ENCODE results near the gene DLK1. TPM values are rescaled to one million over a fixed set of nuclear protein-coding genes. Genes with fewer than 3 reads are reported as not detected.

Gene DLK1
- polyA plus RNA-seq, 1 of the 3 experiments (the other 2 are of a cell fraction): 1.7 TPM

GRCh38 chr14:100688598-100689461 lies 37.9 kb upstream of the DLK1 start (continued):
- TF ChIP-seq EP300 (IDR thresholded peaks at IDR 0.05; ENCODE audit: borderline replicate concordance in 1 of 2, low read depth in 1 of 2, low read length in 1 of 2): no peak; a peak in 1 of 4 replicates
- TF ChIP-seq, protein P1, sequence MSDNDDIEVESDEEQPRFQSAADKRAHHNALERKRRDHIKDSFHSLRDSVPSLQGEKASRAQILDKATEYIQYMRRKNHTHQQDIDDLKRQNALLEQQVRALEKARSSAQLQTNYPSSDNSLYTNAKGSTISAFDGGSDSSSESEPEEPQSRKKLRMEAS (IDR thresholded peaks at IDR 0.05; ENCODE audit: low read depth): peak; percentile 54; the same call in 1 of the 2 replicates
- TF ChIP-seq, protein P2, sequence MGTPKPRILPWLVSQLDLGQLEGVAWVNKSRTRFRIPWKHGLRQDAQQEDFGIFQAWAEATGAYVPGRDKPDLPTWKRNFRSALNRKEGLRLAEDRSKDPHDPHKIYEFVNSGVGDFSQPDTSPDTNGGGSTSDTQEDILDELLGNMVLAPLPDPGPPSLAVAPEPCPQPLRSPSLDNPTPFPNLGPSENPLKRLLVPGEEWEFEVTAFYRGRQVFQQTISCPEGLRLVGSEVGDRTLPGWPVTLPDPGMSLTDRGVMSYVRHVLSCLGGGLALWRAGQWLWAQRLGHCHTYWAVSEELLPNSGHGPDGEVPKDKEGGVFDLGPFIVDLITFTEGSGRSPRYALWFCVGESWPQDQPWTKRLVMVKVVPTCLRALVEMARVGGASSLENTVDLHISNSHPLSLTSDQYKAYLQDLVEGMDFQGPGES (IDR thresholded peaks at IDR 0.05; ENCODE audit: low read depth, low read length): no peak
- no peak for TF ChIP-seq SIN3A (IDR thresholded peaks at IDR 0.05; ENCODE audit: borderline replicate concordance, low read depth, low read length)

DNA sequence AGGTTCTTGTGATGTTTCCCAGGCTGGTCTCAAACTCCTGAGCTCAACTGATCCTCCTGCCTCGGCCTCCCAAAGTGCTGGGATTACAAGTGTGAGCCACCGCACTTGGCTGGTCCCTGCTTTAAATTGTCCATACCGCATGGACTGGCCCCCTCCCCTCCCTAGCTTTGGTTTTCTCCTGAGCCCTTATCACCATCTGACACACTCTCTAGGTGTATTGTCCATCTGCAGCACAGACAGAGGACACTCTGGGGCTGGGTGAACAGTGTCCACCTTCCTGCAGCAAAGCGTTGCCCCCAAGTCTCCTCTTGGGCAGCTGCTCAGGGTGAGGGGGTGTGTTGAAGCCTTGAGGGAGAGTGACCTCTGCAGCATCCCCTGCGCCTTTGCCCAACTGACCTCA lies 36.0 kb upstream of the DLK1 start:
- Histone ChIP-seq H3F3A (replicated peaks; ENCODE audit: insufficient read depth) (peaks cover 22% of the 10 kb centered on the region), H3K36me3 (replicated peaks in 1 of 2; ENCODE audit: control insufficient read depth in 1 of 2, insufficient read depth in 2 of 2, low read length in 1 of 2) (no peaks in the 10 kb centered on the region), H3K27me3 (ENCODE audit: insufficient read depth) (no peaks in the 10 kb centered on the region), H3K9me2 (no peaks in the 10 kb centered on the region), H4K20me1 (ENCODE audit: insufficient read depth) (no peaks in the 10 kb centered on the region), H3K27ac (ENCODE audit: low read depth in 2 of 2, low read length in 1 of 2) (peak overlapping the region; percentile 91 to 94; a peak in 3 of 4 replicates), H3K9me3 (no peaks in the 10 kb centered on the region), H2AFZ (ENCODE audit: low read depth) (no peak overlapping the region), H3K9ac (no peak overlapping the region), H3K4me2 (no peak overlapping the region), H3K4me1 (ENCODE audit: control insufficient read depth in 1 of 2, insufficient read depth in 2 of 2, low read depth in 1 of 2, low read length in 1 of 2) (peaks cover 56 to 72% of the 10 kb centered on the region in 2 experiments), H3K4me3 (ENCODE audit: low read depth in 2 of 2, low read length in 1 of 2) (no peak overlapping the region), H3K79me2 (ENCODE audit: insufficient read depth) (no peaks in the 10 kb centered on the region)
- POLR2A ChIA-PET: interaction anchor here (0.6 to 5.1 kb wide), 4 partner anchors 13 to 214 kb away, joined by 4 to 35 read pairs (median 8); partner anchors contain the start of gene DLK1
- WGBS (ENCODE audit: low lambda C conversion rate): 98% methylated on average over 5 of the region's 5 CpGs
- no peak for DNase-seq
- TF ChIP-seq, protein P3, sequence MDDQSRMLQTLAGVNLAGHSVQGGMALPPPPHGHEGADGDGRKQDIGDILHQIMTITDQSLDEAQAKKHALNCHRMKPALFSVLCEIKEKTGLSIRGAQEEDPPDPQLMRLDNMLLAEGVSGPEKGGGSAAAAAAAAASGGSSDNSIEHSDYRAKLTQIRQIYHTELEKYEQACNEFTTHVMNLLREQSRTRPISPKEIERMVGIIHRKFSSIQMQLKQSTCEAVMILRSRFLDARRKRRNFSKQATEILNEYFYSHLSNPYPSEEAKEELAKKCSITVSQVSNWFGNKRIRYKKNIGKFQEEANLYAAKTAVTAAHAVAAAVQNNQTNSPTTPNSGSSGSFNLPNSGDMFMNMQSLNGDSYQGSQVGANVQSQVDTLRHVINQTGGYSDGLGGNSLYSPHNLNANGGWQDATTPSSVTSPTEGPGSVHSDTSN (IDR thresholded peaks at IDR 0.05): no peak
- TF ChIP-seq RAD21 (IDR thresholded peaks at IDR 0.05; ENCODE audit: low read length) (no peak), MEF2A (IDR thresholded peaks at IDR 0.05; ENCODE audit: borderline replicate concordance, low read depth) (no peak), USF1 (IDR thresholded peaks at IDR 0.05; ENCODE audit: borderline replicate concordance, low read depth) (no peak), SMC3 (IDR thresholded peaks at IDR 0.05; ENCODE audit: low read depth, low read length) (no peak), EP300 (IDR thresholded peaks at IDR 0.05; ENCODE audit: borderline replicate concordance in 1 of 2, low read depth in 1 of 2, low read length in 1 of 2) (no peak), GATA2 (CRISPR knock-in tag; IDR thresholded peaks at IDR 0.05) (no peak), MXI1 (IDR thresholded peaks at IDR 0.05; ENCODE audit: low read depth, low read length) (no peak), GABPA (IDR thresholded peaks at IDR 0.05; ENCODE audit: low read depth) (no peak), SIN3A (IDR thresholded peaks at IDR 0.05; ENCODE audit: borderline replicate concordance, low read depth, low read length) (no peak), FOXM1 (IDR thresholded peaks at IDR 0.05; ENCODE audit: low read depth) (no peak), CHD2 (IDR thresholded peaks at IDR 0.05; ENCODE audit: low read length, partially characterized antibody) (no peak), RXRA (IDR thresholded peaks at IDR 0.05; ENCODE audit: borderline replicate concordance, low read depth) (no peak), RFX5 (IDR thresholded peaks at IDR 0.05; ENCODE audit: low read length) (no peak), TCF12 (IDR thresholded peaks at IDR 0.05) (no peak)
- TF ChIP-seq, protein P1 (IDR thresholded peaks at IDR 0.05; ENCODE audit: low read depth): no peak
- CTCF ChIA-PET: interaction anchor here (0.8 to 2.5 kb wide), 9 partner anchors 14 to 315 kb away, joined by 3 to 12 read pairs (median 4); no protein-coding TSS in a partner anchor

Data from SK-N-SH (cell line).